Adrenal gland (tissue), 12 donors: ENCODE results near the gene PYY. TPM values are rescaled to one million over a fixed set of nuclear protein-coding genes. Genes with fewer than 3 reads are reported as not detected.

ENCODE experiments used
- DNase-seq, 7 donors: peaks; one replicate each; pipeline ENCODE4 v3.0.0-alpha.2; 2019 to 2020
- H3K27ac ChIP-seq, 5 donors: fragments of 200-600 bp; sonication (generic) in 4 of 5; 1 replicate in 3 of 5; 2 replicates in 2 of 5; pipeline versions ENCODE4 v1.5.1 to v1.8.0; 2016 to 2020; ENCODE audit warnings: mild to moderate bottlenecking in 1 of 5
- H3K27me3 ChIP-seq: fragments of 200-600 bp; 2 replicates; pipeline ENCODE4 v1.8.0; 2021
- H3K36me3 ChIP-seq, 2 donors: fragments of 200-600 bp; replicated peaks in 1 of 2; 1 replicate in 1 of 2; 2 replicates in 1 of 2; pipeline versions ENCODE4 v1.5.1 to v1.8.0; 2018 to 2022
- H3K4me1 ChIP-seq, 2 donors: fragments of 200-600 bp; replicated peaks in 1 of 2; 1 replicate in 1 of 2; 2 replicates in 1 of 2; pipeline versions ENCODE4 v1.5.1 to v1.8.0; 2018 to 2021
- H3K4me3 ChIP-seq, 4 donors: fragments of 200-600 bp; sonication (generic) in 3 of 4; one replicate each; pipeline ENCODE4 v1.5.1; 2016 to 2018
- H3K9me3 ChIP-seq, 3 donors: fragments of 200-600 bp; sonication (generic) in 1 of 3; replicated peaks in 1 of 3; 1 replicate in 2 of 3; 2 replicates in 1 of 3; pipeline versions ENCODE4 v1.5.1 to v1.8.0; 2016 to 2021
- CTCF ChIP-seq, 6 experiments: fragments of 450-650 bp in 4 of 6; fragments of 200-600 bp in 2 of 6; sonication (generic) in 1 of 6; IDR thresholded peaks; 1 replicate in 5 of 6; 2 replicates in 1 of 6; pipeline versions ENCODE4 v1.5.1 to v1.8.0; 2016 to 2021; ENCODE audit warnings: antibody characterized with exemption in 6 of 6, mild to moderate bottlenecking in 2 of 6, moderate library complexity in 1 of 6
- POLR2A ChIP-seq, 2 donors: fragments of 450-650 bp; IDR thresholded peaks; one replicate each; pipeline ENCODE4 v1.6.1; 2017; ENCODE audit warnings: antibody characterized with exemption in 2 of 2, mild to moderate bottlenecking in 2 of 2, moderate library complexity in 1 of 2
- WGBS, 4 donors: extraction: QIAGEN DNeasy Blood & Tissue Kit in 2 of 4; methylation state at CpG; one replicate each; pipeline versions ENCODE4 v1.1.5 to v1.1.7; 2013 to 2017; 5-methylcytosine and 5-hydroxymethylcytosine counted together
- intact Hi-C, 2 donors: fragments of 100-400 bp; cut with DNase I; formaldehyde crosslinking; loops; one replicate each; pipeline versions ENCODE4 v1.14.1 to v1.15.0; 2022 to 2023
- polyA plus RNA-seq, 3 donors: library from polyadenylated mRNA; stranded (reverse); fragments of 200-250 nt in 2 of 3; fragments of 350-450 nt in 1 of 3; fragmentation: Illumina TruSeq in 1 of 3; extraction: RNeasy Lipid Tissue Mini Kit (QIAGEN cat#74804) in 1 of 3; gene quantifications; one replicate each; pipeline ENCODE4 v1.2.3, GENCODE V29; 2013 to 2014
- total RNA-seq, 9 donors: library from RNA; depleted of rRNA in 4 of 9; stranded (reverse); fragments of >200 nt in 4 of 9; fragments of 120-200 nt in 1 of 9; fragmentation: NEBNext Ultra II Directional in 1 of 9; extraction: Animal tissue kit (Norgen Biotek cat#: 25700) in 1 of 9; gene quantifications; one replicate each; pipeline versions ENCODE4 v1.1.0 to v1.2.4, GENCODE V29; 2013 to 2023
- donor health status: healthy with polysubstance abuse.
- donor health status: Bipolar disorder and iron deficiency.
- donor health status: DM: yes; HTN: yes; CAD: no.
- donor health status: DM: no; HTN: no; CAD: no.
- donor health status: DM: no; HTN: no; CAD: no.
- donor health status: DM: yes; HTN: yes; CAD: no.

The PYY gene
- total and polyA plus RNA-seq, 12 donors, result 0.43 TPM; not detected in 11

- intact Hi-C loops, result no loop called here
- Histone ChIP-seq H3K27me3 (no peaks in the 10 kb centered on the region), H3K36me3 (no peaks in the 10 kb centered on the region), H3K4me3 (no peak overlapping the region), H3K9me3 (no peaks in the 10 kb centered on the region), H3K4me1 (peaks cover 0 to 5% of the 10 kb centered on the region in 2 donors), H3K27ac (no peak overlapping the region)
- WGBS, 4 donors, result 48 to 64% (median 60%) methylated on average over 4 of the region's 4 CpGs
- DNase-seq, result no peak
- TF ChIP-seq CTCF (IDR thresholded peaks at IDR 0.05) (no peak), POLR2A (IDR thresholded peaks at IDR 0.05) (no peak)
These were observed 41.0 kb downstream of the PYY start for GRCh38 chr17:43912635-43913304.

- no peaks in the 10 kb centered on the region for H3K36me3 ChIP-seq
- H3K9me3 ChIP-seq, result no peaks in the 10 kb centered on the region
- TF ChIP-seq CTCF (IDR thresholded peaks at IDR 0.05) (no peak), POLR2A (IDR thresholded peaks at IDR 0.05) (no peak)
- intact Hi-C loops, result no loop called here
- DNase-seq, result no peak
- H3K4me1 ChIP-seq, result peaks cover 0 to 5% of the 10 kb centered on the region in 2 donors
- peaks cover 4% of the 10 kb centered on the region for H3K27me3 ChIP-seq
- 59 to 70% (median 66%) methylated on average over 7 to 8 of the region's 8 CpGs for WGBS, 4 donors
- no peak overlapping the region for H3K27ac ChIP-seq
- H3K4me3 ChIP-seq, result no peak overlapping the region
These were observed 41.8 kb downstream of the PYY start for GRCh38 chr17:43911904-43912303.

GRCh38 chr17:43909537-43910231 is 44.1 kb downstream of the PYY start:
- Histone ChIP-seq H3K4me1 (peaks cover 8 to 16% of the 10 kb centered on the region in 2 donors), H3K27ac (no peak overlapping the region), H3K36me3 (no peaks in the 10 kb centered on the region), H3K27me3 (peaks cover 22% of the 10 kb centered on the region), H3K9me3 (no peaks in the 10 kb centered on the region), H3K4me3 (no peak overlapping the region)
- intact Hi-C loops, result no loop called here
- WGBS, 4 donors, result 51 to 61% (median 56%) methylated on average over 7 of the region's 7 CpGs
- no peak for DNase-seq
- TF ChIP-seq CTCF (IDR thresholded peaks at IDR 0.05) (no peak), POLR2A (IDR thresholded peaks at IDR 0.05) (no peak)

- 40 to 48% (median 44%) methylated on average over 23 to 26 of the region's 26 CpGs for WGBS, 4 donors
- Histone ChIP-seq H3K9me3 (no peaks in the 10 kb centered on the region), H3K27me3 (peaks cover 30% of the 10 kb centered on the region), H3K4me3 (peak overlapping the region in 1 of 4 donors; percentile 63), H3K4me1 (peaks cover 8 to 16% of the 10 kb centered on the region in 2 donors), H3K36me3 (no peaks in the 10 kb centered on the region), H3K27ac (peak overlapping the region in 2 of 5 donors; percentile 55 to 83)
- intact Hi-C loops, result no loop called here
- TF ChIP-seq CTCF (IDR thresholded peaks at IDR 0.05) (no peak), POLR2A (IDR thresholded peaks at IDR 0.05) (no peak)
- DNase-seq, result peak in 6 of 7 donors; percentile 20 to 78 (median 30)
These were observed 45.6 kb downstream of the PYY start for GRCh38 chr17:43907998-43908721.
